Measurements from ENCODE around the gene SMC4. TPM values are rescaled to one million over a fixed set of nuclear protein-coding genes. Genes with fewer than 3 reads are reported as not detected.

SMC4 gene
- total RNA-seq, 2 donors from 2014 or later: 12.5 to 35.6 TPM

DNA sequence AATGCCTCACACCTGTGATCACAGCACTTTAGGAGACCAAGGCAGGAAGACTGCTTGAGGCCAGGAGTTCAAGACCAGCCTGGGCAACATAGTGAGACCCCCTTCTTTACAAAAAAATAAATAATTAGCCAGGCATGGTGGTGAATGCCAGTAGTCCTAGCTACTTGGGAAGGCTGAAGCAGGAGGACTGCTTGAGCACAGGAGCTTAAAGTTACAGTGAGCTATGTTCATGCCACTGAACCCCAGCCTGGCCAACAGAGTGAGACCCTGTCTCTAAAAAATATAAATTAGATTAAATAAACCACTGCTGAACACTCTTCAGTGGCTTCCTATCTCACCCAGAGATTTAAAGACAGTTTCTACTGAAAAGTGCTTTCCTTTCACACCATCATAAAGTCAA is 6.7 kb upstream of the SMC4 start:
- Histone ChIP-seq H3K27ac (no peak overlapping the region), H3K9me3 (no peaks in the 10 kb centered on the region), H3K36me3 (replicated peaks in 1 of 2; ENCODE audit: insufficient read depth in 1 of 2, low read depth in 2 of 2) (no peaks in the 10 kb centered on the region), H3K4me1 (no peaks in the 10 kb centered on the region), H3K4me3 (no peak overlapping the region), H3K27me3 (no peaks in the 10 kb centered on the region)
- no peak for ATAC-seq
- TF ChIP-seq POLR2A (IDR thresholded peaks at IDR 0.05): no peak
- TF ChIP-seq, protein P1, sequence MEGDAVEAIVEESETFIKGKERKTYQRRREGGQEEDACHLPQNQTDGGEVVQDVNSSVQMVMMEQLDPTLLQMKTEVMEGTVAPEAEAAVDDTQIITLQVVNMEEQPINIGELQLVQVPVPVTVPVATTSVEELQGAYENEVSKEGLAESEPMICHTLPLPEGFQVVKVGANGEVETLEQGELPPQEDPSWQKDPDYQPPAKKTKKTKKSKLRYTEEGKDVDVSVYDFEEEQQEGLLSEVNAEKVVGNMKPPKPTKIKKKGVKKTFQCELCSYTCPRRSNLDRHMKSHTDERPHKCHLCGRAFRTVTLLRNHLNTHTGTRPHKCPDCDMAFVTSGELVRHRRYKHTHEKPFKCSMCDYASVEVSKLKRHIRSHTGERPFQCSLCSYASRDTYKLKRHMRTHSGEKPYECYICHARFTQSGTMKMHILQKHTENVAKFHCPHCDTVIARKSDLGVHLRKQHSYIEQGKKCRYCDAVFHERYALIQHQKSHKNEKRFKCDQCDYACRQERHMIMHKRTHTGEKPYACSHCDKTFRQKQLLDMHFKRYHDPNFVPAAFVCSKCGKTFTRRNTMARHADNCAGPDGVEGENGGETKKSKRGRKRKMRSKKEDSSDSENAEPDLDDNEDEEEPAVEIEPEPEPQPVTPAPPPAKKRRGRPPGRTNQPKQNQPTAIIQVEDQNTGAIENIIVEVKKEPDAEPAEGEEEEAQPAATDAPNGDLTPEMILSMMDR (IDR thresholded peaks at IDR 0.05): no peak
- no peak for DNase-seq
- intact Hi-C loops (cut with DNase I): no loop called here

DNA sequence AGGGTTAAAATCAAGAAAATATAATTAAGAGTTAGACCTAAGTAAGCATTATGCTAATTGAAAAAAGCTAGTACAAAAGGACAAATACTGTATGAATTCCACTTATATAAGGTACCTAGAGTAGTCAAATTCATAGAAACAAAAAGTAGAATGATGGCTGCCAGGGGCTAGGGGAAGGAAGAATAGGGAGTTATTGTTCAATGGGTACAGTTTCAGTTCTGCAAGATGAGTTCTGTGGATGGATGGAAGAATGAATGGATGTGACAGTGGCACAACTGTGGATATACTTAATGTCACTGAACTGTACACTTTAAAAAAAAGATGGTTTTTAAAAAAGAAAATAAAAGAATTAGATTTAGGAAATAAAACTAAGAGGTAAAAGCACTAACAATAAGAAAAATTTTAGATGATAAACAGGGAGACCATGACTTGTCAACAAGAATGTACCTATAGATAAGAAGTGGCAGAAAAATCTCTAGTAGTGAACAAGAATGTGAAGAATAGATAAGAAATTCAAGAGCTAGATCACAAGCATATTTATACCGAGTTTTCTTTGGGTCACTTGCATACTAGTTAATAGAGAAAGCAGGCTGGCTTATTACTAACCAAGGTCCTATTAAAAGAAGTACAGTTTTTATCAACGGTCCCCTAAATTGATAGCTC is 6.0 kb upstream of the SMC4 start:
- intact Hi-C loops (cut with DNase I): no loop called here
- no peak overlapping the region for H3K4me3 ChIP-seq
- DNase-seq: no peak
- ATAC-seq: no peak
- TF ChIP-seq POLR2A (IDR thresholded peaks at IDR 0.05): no peak
- TF ChIP-seq, protein P1 (IDR thresholded peaks at IDR 0.05): no peak
- 58 to 62% methylated on average over 2 of the region's 2 CpGs for WGBS, 2 donors
- no peaks in the 10 kb centered on the region for H3K27me3 ChIP-seq
- H3K27ac ChIP-seq: no peak overlapping the region
- no peaks in the 10 kb centered on the region for H3K36me3 ChIP-seq (replicated peaks in 1 of 2; ENCODE audit: insufficient read depth in 1 of 2, low read depth in 2 of 2)
- H3K4me1 ChIP-seq: peaks cover 5% of the 10 kb centered on the region
- H3K9me3 ChIP-seq: no peaks in the 10 kb centered on the region

DNA sequence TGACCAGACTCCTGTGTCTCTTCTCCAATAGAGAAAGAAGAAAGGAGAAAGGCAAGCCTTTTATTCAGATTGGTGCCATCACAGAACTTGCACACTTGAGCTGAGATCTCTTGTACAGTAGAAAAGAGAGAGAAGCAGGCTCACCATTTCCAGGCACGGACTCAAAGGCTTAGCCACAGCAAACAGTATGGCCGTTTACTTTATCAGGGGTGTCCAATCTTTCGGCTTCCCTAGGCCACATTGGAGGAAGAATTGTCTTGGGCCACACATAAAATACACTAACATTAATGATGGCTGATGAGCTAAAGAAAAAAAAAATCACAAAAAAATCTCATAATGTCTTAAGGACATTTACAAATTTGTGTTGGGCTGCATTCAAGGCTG is 5.4 kb upstream of the SMC4 start:
- no peaks in the 10 kb centered on the region for H3K36me3 ChIP-seq (replicated peaks in 1 of 2; ENCODE audit: insufficient read depth in 1 of 2, low read depth in 2 of 2)
- no peak overlapping the region for H3K27ac ChIP-seq
- DNase-seq (no peak), ATAC-seq (no peak)
- peaks cover 6% of the 10 kb centered on the region for H3K4me1 ChIP-seq
- no peaks in the 10 kb centered on the region for H3K9me3 ChIP-seq
- 81 to 87% methylated on average over 3 of the region's 3 CpGs for WGBS, 2 donors
- no peak overlapping the region for H3K4me3 ChIP-seq
- TF ChIP-seq, protein P1 (IDR thresholded peaks at IDR 0.05): no peak
- TF ChIP-seq POLR2A (IDR thresholded peaks at IDR 0.05): no peak
- intact Hi-C loops (cut with DNase I): no loop called here
- H3K27me3 ChIP-seq: no peaks in the 10 kb centered on the region

DNA sequence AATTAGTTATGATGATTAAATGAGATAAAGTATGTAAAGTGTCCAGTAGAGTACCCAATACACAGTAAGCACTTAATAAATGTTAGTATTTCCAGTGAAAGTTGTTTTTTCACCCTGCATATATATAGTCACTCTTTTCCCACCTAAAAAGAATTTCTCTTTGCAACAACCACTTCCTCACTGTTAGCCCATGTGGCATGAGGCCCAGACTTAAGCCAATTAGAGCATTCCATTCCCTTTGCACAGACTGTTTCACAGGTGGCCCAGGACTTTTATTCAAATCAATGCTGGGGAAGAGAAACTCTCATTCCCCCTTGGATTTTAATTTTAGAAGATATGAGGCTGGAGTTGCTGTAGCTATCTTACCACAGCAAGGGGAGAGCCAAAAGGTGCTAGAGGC is 4.2 kb upstream of the SMC4 start:
- DNase-seq: peak in 3 of 4 donors; percentile 38 to 40 (median 40)
- H3K36me3 ChIP-seq (replicated peaks in 1 of 2; ENCODE audit: insufficient read depth in 1 of 2, low read depth in 2 of 2): no peaks in the 10 kb centered on the region
- no peak overlapping the region for H3K4me3 ChIP-seq
- no peaks in the 10 kb centered on the region for H3K27me3 ChIP-seq
- no peaks in the 10 kb centered on the region for H3K9me3 ChIP-seq
- H3K27ac ChIP-seq: peak overlapping the region in 3 of 4 donors; percentile 39 to 71 (median 51)
- intact Hi-C loops (cut with DNase I): no loop called here
- TF ChIP-seq, protein P1 (IDR thresholded peaks at IDR 0.05): no peak
- TF ChIP-seq POLR2A (IDR thresholded peaks at IDR 0.05): no peak
- no peak for ATAC-seq
- H3K4me1 ChIP-seq: peaks cover 6% of the 10 kb centered on the region

DNA sequence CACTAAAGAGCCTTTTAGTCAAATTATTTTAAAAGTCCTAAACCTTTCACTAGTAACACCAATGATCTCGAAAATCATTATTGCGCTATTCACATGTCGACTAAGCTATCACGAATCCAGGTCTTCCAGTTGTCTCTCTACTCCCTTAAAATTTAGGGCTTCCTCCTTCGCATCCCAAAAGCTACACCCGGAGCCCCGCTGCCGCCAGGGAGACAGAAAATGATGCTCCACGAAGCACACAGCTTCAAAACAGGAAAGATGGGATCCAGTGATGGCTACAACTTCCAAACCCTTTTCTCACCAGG is 678 bp upstream of the SMC4 start:
- Histone ChIP-seq H3K36me3 (replicated peaks in 1 of 2; ENCODE audit: insufficient read depth in 1 of 2, low read depth in 2 of 2) (no peaks in the 10 kb centered on the region), H3K4me3 (peak overlapping the region; percentile 53 to 83), H3K27ac (peak overlapping the region in 3 of 4 donors; percentile 79 to 93 (median 85)), H3K4me1 (peaks cover 14% of the 10 kb centered on the region), H3K9me3 (no peaks in the 10 kb centered on the region), H3K27me3 (no peaks in the 10 kb centered on the region)
- WGBS, 2 donors: 0 to 1% methylated on average over 9 of the region's 9 CpGs
- TF ChIP-seq, protein P1 (IDR thresholded peaks at IDR 0.05): no peak
- no peak for TF ChIP-seq POLR2A (IDR thresholded peaks at IDR 0.05)
- intact Hi-C loops (cut with DNase I): no loop called here
- DNase-seq (no peak), ATAC-seq (no peak)

Data from body of pancreas (tissue), 4 donors.